ENCODE data around the gene CLDND1.
A peak's percentile ranks its signal among the peaks of the same experiment; 100 is the strongest.

CLDND1 gene

GRCh38 chr3:98513091-98513511, 9.6 kb downstream of the CLDND1 start:
- no peak for DNase-seq

- DNase-seq = no peak
These were observed 10.1 kb downstream of the CLDND1 start for GRCh38 chr3:98512576-98512975.

DNA sequence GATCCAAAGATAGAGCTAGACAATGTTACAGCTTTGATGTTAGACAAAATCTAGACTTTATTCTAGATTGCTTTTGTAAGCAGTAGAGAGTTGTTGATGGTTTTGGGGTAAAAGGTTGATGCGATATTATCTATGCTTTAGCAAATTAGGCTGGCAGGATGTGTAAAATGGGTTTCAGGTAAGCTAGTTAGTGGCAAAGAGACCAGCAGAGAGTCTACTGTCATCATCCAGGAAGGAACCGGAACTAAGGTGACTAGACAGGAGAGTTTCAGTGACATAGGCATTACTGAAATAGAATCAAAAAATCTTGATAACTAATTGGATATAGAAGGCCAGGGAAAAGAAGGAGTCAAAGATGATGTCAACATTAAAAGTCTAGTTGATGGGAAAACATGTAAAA, 14.1 kb downstream of the CLDND1 start:
- DNase-seq = no peak

- DNase-seq = no peak
These were observed 18.2 kb downstream of the CLDND1 start for GRCh38 chr3:98504539-98504938.

GRCh38 chr3:98501863-98502576, 20.7 kb downstream of the CLDND1 start:
- no peak for DNase-seq

DNA sequence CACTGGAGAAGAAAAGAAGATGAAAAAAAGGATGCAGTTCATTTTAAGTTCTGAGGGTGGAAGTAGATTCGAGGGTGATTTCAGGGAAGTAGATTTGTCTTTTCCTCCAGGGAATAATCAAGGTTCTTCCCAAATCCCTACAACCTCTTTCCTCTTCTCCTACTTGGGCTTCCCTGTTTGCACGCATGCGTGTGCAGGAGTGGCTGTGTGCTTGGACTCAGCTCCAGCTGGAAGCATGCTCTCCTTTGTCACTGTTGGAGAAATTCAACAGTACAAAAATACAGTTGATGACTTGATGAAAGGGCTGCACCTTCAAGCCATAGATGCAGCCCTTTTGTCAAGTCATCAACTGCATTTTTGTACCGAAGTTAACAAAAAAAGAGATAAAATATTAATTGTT, 21.4 kb downstream of the CLDND1 start:
- peak; percentile 14 for DNase-seq

DNA sequence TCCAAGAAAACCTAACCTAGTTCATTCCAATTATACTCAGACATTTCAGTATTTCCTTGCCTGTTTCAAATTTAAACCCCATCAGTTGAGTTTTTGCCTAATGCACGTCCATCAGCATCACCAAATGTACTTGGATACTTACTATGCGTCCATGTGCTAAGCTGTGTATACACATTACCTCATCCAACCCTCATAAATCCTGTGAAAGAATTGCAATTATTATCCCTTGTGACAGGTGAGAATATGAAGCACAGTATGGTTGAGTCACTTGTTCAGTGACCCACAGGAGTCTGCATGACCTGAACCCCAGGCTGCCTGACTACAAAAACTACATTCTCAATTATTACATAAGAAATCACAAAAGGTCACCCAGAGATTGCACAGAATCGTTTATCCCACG, 22.7 kb downstream of the CLDND1 start:
- no peak for DNase-seq

DNA sequence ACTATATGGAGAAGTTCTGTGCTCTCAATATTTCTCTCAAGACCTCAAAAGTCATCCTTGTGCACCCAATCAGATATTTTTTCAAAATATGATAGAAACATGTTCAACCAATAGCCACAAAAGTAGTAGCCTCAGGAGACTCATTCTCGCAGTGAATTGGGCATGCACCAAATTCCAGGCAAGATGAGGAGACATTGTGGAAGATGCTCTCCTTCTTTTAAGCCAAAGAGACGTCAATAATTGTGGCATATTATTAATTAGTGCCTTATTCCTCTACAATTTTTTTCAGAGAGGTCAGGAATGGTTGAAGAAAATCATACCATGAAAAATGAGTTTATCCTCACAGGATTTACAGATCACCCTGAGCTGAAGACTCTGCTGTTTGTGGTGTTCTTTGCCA, 25.3 kb downstream of the CLDND1 start, which contains the start of gene OR5K2:
Gene OR5K2 (plus strand): TSS at position 301 of the 400 bp plus-strand sequence. CDS start 0 bp downstream, at position 301.
- DNase-seq = no peak

DNA sequence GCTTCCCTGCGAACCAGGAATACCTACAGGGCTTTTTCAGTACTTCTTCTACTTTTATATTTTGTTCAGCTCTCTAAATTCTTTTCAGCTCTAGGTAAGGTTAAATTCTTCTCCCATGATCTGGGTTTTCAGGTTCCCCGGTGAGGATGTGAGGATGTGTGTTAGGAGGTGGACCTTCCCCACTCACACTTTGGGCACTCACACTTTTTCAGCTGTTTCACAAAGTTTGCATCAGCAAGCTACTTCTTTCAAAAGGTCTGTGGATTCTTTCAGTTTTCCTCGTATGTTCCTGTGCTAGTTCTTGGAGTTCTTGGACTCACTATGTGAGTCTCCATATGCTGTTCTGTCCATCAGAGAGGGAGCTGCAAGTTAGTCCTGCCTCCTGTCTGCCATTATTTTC, 39.1 kb downstream of the CLDND1 start:
- DNase-seq = no peak

GRCh38 chr3:98482717-98483482, 39.8 kb downstream of the CLDND1 start:
- no peak for DNase-seq

Measured in NCI-H82 (cell line).